ENCODE data around the gene ANO3.

ANO3 gene

DNA sequence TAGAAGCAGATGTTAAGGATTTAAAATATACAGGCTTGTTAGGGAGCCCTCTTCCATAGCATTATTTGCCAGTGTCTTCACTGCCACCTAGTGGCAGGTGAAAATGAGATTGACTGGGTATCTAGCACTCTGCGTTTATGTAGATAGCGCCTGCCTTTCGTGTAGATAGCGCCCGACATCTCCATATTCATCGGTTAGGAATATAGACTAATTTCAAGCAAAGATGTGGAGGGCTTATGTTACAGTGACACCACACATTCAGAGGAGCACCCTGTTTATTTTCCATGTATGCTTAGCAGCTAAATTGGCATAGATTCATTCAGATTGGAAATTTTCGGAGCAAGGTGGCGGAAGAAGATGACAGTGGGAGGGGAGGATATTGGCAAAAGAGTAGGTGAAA is 318.0 kb downstream of the ANO3 start:
- no peak for DNase-seq

DNA sequence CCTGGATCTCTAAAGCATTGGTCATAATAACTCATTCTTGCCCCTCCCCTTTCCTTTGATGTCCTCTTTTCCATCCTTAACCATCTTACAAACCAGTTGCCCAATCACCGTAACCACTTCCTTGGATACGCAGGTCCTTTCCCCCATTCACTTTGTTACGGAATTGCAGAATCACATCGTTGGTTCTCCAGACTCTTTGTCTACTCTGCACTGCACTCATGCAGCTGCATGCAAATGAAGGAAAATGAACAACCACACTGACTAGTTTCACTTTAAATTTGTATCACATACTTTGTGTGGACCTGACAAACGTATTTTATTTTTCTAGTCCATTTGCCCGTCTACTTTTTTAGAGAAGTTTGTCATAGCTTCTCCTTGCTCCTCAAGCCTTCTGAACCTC is 320.0 kb downstream of the ANO3 start:
- DNase-seq, result no peak

DNA sequence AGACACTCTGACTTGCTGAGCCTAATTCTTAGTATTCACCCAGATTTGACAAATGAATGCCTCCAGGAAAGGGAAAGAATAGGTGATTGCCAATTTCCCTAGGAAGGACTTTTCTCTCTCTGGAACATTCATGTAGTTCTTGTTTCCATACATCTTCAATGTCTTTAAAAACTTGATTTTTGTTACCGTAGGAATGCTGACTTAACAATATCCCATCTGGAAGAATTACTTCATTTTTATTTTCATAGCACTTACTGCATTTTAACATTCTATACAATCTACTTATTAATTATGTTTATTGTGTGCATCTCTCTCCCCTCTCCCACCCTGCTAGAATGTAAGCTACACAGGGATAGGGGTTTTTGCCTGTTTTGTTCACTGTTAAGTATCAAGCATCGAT is 323.4 kb downstream of the ANO3 start:
- DNase-seq, result no peak

DNA sequence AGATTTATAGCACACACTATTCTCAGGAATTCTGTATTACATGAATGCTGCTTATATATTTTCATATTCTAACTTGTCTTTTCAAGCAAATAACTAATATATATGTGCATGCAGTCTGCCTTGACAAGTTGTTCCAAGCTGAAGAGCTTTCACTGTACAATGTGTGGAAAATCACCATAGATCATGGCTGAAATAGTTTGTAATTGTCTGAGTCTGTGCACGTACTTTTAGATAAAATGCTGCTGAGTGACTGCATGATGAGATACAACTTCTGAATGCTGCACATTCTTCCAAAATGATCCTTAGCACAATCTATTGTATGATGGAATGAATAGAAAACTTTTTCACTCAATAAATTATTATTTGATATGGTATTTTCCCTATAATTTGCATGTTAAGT is 331.0 kb downstream of the ANO3 start:
- DNase-seq, result no peak

DNA sequence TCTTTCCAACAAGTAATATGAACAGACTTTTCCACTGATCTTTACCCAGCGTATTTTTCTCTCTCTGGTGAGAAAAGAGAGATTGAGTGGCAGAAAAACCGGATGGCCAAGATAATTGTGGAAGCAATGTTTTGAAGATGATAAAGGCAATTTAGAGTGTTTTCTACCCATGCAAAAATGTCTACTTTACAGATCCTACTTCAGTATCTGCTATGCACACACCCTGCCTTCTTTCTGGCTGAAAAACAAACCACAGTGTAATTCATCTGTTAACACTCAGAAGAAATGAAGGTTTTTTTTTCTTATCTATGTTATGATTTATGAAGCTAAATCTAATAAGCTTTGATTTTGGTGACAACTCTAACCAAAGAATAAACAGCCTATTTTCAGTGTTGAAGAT is 333.1 kb downstream of the ANO3 start:
- DNase-seq, result no peak

DNA sequence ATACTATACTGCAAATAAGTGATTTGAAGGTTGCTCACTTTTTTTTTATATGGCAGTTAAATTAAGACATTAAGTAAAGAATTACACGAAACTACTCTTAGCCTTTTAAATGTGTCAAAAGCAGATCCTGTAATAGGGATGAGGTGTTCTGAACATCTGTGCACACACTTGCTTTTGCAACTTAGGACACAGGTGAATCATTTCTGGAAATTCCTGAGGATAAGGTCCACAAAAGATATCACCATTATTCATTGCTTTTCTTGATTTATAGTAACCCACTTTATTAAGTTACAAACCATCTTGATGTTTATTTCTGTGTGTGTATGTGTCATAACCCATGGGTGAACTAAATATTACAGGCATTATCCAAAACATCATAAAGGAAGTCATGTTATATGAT is 334.0 kb downstream of the ANO3 start:
- DNase-seq, result no peak

DNA sequence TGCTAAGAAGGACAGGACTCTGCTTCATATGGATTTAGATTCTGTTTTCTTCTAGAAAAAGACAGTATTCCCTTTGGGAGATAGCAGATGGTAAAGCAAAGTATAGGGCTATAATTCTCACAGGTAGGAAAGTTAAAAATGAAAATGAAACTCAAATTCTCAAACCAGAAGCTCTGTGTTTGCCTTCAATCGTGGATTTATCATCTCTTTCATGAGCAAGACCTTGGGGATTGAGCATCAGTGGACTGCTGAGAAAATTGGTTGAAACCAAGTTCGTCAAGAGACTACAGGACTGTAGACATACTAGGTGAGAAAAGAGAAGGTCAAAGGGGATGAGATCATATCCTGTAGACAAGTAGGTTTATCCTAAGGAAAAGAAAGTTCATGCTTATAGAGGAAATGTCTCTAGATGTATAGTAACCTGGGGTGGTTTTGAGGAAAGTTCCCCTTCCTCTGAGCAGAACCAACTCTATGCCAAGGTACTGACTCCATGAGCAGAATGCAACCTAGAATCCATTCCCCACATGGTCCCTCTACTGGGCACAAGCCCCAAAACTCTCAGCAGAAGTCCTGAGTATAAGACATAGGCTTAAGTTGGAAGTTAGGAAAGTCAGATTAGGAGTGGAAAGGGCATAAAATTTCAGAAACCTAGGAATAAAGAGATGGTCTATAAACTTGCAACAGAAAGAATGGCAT is 343.5 kb downstream of the ANO3 start:
- no peak for DNase-seq

DNA sequence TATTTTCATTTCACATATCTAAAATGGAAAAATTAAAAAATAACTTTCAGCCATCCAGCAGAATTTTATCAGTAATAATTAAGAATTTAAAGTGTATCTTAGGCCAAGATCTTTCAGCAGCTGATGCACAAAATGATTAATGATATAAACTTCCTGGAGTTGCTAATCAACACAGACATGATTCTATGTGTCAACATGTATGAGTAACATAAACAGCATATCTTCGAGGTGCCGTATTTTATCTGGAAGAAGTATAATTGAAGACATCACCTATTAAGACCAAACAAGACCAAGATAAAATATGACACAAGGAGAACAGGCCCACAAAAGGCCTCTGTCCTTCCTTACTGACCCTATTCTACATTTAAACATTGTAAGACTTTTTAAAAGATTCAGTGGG is 344.7 kb downstream of the ANO3 start:
- DNase-seq, result no peak

DNA sequence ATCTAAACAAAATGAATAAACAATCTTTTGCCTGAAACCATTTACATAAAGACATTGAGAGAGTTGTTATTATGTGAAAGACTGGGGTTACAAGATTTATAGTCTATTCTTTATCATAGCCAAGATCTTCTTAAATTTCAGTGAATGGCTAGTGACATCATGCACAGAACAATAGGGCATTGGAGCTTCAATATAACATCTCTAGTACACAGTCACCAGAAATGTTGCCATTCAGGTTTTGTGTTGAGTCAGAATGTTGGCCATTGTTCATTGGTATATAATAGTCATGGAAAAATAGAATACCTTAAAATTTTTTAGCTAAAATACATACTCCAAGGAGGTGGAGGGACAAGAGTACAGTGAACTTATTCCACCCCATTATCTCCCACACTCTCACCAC is 345.6 kb downstream of the ANO3 start:
- DNase-seq, result no peak

DNA sequence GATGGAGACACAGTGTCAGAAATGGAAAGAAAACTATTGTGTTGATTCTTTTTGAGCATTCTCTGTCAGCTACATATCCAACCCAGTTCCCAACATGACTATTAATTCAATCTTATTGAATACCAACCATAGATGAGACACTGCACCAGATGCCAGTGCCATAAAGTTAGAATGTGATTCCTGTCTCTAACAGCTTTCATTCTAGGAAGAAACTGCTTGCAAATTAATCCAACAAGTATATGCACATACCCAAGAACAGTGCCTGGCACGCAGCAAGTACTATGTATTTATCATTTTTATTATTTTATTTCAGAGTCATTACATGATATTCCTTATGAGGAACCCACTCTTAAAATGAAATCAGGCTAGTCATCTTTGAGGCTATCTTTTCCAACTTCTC is 355.4 kb downstream of the ANO3 start:
- no peak for DNase-seq

DNA sequence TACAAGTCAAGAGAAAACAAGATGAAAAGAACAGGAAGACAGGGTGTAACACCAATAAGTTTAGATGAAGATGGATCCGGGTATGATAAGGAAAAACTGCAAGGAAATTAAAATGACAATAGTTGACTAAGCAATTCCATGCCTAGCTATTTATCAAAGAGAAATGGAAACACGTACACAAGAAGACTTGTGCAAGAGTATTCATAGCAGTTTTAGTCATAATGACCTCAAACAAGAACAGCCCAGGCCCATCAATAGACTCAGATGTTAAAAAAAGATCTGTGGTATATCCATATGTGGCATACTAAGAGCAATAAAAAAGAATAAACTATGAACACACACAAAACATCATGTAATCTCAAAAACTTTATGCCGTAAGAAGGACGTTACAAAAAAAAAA is 356.8 kb downstream of the ANO3 start:
- no peak for DNase-seq

DNA sequence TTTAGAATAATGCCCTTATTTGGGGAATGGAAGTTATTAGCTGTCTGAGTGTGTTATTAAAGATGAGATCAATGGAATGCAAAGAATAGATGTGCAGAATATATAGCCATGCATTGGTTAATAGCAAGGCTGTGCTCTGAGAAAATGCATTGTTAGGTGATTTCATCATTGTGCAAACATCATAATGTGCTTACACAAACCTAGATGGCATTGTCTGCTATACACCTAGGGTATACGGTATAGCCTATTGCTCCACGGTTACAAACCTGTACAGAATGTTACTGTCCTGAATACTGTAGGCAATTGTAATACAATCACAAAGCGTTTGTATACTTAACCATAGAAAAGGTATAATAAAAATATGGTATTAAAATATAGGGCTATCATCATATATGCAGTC is 364.4 kb downstream of the ANO3 start:
- no peak for DNase-seq

DNA sequence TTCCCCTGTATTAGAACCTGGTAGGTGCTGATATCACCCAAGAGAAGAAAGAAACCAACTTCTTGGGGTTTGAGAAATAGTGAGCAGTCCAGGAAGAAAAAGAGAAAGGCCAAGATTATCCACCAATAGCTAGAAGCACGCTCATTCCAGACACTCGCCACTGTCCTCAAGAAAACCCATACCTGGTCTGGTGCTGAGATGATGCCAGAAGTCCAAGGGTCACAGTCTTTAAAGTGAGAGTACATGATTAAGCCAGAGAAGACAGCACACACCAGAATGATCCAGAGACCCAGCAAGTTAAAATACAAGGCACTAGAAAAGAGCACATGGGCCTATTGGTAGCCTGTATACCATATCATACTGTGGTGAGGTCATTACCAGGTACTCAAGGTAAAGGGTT is 366.3 kb downstream of the ANO3 start:
- DNase-seq, result no peak

DNA sequence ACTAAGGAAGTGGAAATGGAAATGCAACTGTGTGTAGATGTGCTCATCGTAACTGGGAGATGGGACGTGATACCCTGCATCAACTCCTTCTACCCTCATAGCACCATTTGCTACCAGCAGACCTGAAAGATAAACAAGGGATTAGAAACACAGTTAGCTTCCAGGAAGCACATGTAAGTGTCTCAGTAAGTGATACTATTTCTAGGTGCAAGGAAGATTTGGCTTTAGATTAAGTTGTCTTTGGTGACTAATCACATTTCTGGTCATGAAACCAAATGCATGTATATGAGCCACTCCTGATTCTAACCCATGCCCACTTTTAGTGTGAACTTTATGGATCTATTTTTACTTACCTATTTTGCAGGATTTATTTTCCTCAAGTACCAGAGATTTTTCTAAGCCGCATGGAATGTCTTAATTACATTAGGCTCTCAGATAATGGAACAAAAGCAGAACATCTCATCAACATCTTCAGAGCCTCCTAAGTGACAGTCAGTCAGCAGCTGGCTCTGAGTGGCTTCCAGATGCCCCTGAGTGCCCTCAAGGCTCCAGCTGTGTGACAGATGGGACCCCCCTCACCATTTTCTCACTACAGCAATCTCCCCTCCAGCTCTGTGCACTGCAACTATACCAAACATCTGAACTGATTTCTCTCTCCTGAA is 368.8 kb downstream of the ANO3 start:
- DNase-seq, result no peak

DNA sequence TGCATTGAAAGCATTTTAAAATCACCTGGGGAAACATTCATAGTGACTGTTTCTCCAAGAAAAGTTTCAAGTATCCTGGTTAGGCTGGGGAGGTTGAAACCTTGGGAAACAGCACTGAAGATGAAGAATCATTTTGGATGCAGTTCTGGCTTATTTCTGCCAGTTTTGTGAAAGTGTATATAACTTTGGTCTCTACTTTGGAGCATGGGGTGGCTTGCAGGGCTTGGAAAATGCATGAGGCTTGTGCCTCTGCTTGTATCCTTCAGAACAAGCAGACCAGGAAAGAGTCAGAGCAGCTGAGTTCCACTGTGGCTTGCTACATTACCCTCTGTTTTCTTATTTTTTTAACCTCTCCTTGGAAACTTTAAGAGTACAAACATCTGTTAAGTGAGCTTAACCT is 370.5 kb downstream of the ANO3 start:
- no peak for DNase-seq

DNA sequence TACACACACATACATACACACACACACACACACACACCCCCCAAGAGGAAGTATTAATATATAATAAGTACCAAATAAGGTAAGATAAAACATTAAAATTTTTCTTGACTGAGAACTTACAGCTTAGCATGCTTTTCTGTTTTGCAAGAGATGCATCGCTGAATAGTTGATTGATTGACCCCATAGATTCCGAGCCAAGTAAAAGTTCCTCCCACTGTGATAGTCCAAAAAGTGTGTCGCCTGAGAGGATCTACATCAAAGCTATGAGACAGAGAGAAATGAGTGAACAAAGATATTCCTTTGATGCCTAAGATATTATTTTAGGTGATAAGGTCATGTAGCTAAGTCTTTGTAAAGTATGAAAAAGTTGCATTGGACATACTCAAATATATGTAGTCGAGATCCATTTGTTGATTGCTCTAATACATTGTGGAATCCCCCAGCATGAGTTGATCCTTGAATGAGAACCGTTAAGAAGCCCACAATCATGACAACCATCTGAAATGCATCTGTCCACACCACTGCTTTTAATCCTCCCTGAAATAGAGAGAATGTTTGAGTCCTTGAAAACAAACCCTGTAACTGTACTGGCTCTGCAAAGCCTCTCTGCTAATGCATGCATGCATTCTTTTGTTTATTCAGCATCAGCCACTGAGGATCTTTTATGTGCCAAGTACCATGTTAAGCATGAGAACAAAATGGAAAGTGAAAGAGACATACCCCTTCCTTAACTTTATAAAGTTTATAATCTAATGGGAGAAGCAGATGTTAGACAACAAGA is 371.7 kb downstream of the ANO3 start:
- DNase-seq, result no peak

DNA sequence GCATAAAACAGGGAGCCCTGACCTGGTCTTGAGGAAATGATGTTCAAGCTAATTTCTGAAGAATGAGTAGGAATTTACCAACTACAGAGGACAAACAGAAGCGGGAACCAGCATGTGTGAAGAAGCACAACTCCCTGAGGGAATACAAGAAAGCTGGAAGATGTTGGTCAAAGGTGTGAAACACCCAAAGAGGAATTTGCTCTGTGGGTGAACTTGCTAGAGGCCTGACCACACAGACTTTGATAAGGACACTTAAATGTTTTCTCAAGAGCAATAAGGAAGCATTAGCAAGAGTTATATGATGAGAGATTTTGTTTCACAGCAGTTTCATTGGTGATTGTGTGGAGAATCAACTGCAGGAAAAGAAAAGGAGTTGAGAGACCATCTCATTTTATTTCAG is 372.3 kb downstream of the ANO3 start:
- DNase-seq, result no peak

DNA sequence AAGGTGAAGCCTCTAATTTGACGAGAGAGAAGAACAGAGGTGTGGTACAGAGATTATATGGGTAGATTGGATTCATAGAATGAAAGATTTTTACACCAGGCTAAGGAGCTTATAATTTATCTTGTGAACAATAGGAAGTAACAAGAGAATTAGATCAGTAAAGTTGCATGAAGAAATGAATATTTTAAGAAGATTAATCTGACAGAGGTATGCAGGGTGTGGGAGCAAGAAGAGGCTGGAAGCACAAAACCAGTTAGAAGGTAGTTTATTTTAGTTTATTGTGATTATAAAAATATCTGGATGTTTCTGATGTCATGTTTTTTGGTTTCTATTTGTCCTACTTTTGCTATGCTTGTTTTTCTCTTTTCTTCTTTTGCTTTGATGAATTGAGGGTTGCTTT is 374.3 kb downstream of the ANO3 start:
- DNase-seq, result no peak

DNA sequence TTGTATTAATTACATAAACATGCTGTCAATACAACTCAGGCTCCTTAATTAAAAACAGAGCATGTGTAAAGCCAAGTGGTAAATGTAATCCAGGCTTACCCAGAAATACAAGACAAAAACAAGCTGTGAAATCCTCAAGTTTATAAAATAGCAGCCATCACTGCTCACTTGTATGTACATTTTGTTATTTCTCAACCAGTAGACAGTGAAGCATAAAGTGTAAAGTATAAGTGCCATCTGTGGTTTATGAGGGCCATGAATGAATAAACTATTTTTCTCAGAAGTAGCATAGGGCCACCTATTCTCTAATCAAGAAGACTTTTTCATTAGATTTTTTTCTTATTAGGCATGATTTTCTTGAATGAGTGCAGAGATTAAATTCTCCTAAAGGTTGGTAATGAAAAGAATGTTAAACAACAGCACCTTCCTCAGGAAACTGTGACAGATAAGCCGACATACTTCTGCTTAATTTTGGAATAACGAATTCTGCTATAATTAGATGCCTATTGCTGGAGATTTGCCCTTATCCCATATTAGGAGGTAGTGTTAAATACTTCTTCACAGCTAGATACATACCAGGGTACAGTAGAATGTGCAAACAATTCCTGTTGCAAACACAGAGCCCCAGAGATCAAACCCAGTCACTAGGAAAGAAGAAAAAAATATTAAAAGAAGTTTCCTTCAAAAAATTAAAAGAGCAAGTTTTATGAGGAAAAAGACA is 377.0 kb downstream of the ANO3 start:
- no peak for DNase-seq

DNA sequence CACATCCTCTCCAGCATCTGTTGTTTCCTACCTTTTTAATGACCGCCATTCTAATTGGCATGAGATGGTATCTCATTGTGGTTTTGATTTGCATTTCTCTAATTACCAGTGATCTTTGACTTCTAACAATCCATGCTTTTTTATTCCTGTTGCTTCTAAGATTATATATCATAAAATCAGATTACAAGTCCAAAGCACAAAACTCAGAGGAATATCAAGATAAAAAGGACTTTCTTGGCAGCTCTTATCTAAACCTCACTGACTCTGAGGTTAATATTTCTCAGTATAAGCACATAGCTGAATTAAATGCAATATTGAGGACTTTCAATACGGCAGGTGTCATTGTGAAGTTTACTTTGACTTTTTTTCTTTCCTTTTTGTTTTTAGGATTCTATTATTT is 378.6 kb downstream of the ANO3 start:
- no peak for DNase-seq

DNA sequence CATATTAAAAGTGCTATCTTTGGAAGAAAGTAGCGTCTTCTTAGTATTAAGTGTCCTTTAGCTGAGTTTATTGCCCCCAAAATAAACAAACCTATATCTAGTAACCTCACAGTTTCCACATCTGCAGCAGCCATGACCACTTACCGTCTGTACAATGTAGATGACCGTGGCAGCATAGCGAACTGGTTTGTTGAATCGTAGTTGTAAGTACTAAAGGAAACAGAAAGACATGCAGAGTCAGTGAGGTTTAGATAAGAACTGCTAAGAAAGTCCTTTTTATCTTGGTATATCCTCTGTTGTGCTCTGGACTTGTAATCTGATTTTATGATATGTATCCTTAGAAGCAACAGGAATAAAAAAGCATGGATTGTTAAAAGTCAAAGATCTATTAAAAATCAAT is 380.6 kb downstream of the ANO3 start:
- no peak for DNase-seq

Measured in stimulated activated naive CD4-positive, alpha-beta T cell (primary cell).